ENCODE results near the gene YY1. TPM values are rescaled to one million over a fixed set of nuclear protein-coding genes. Genes with fewer than 3 reads are reported as not detected.

Gene YY1
- total RNA-seq, 1 donor from 2014 or later, result 79.8 TPM

- no peak for DNase-seq (ENCODE audit: extremely low spot score, unreplicated experiment)
- Mint-ChIP-seq H3K27me3 (no peaks in the 10 kb centered on the region), H3K4me1 (ENCODE audit: unreplicated experiment) (peaks cover 38% of the 10 kb centered on the region), H3K9me3 (no peaks in the 10 kb centered on the region), H3K36me3 (peaks cover 19% of the 10 kb centered on the region), H3K4me3 (peak overlapping the region; percentile 66), H3K27ac (peak overlapping the region; percentile 48)
- no peak for TF ChIP-seq CTCF (conservative IDR thresholded peaks at IDR 0.05)
These were observed 4.1 kb downstream of the YY1 start for GRCh38 chr14:100243020-100243419.

- peak; percentile 78 for TF ChIP-seq CTCF (conservative IDR thresholded peaks at IDR 0.05)
- Mint-ChIP-seq H3K4me1 (ENCODE audit: unreplicated experiment) (peaks cover 39% of the 10 kb centered on the region), H3K27me3 (no peaks in the 10 kb centered on the region), H3K4me3 (peak overlapping the region; percentile 64), H3K9me3 (no peaks in the 10 kb centered on the region), H3K36me3 (peaks cover 17% of the 10 kb centered on the region), H3K27ac (peak overlapping the region; percentile 75)
- no peak for DNase-seq (ENCODE audit: extremely low spot score, unreplicated experiment)
These were observed 8.0 kb downstream of the YY1 start for GRCh38 chr14:100246809-100247428.

- no peak overlapping the region for H3K4me3 Mint-ChIP-seq
- no peaks in the 10 kb centered on the region for H3K27me3 Mint-ChIP-seq
- H3K9me3 Mint-ChIP-seq, result no peaks in the 10 kb centered on the region
These were observed 12.0 kb downstream of the YY1 start for GRCh38 chr14:100250732-100251465.

GRCh38 chr14:100252684-100253083, 13.7 kb downstream of the YY1 start:
- H3K4me1 Mint-ChIP-seq (ENCODE audit: unreplicated experiment), result peaks cover 13% of the 10 kb centered on the region
- H3K27ac Mint-ChIP-seq, result no peak overlapping the region
- no peaks in the 10 kb centered on the region for H3K9me3 Mint-ChIP-seq
- no peak for DNase-seq (ENCODE audit: extremely low spot score, unreplicated experiment)
- no peak for TF ChIP-seq CTCF (conservative IDR thresholded peaks at IDR 0.05)
- H3K4me3 Mint-ChIP-seq, result no peak overlapping the region
- H3K36me3 Mint-ChIP-seq, result peaks cover 16% of the 10 kb centered on the region
- no peaks in the 10 kb centered on the region for H3K27me3 Mint-ChIP-seq

More at GRCh38 chr14:100250732-100251465, 12.0 kb downstream of the YY1 start:
- Mint-ChIP-seq H3K36me3 (peaks cover 11% of the 10 kb centered on the region), H3K27ac (no peak overlapping the region), H3K4me1 (ENCODE audit: unreplicated experiment) (peaks cover 30% of the 10 kb centered on the region)
- DNase-seq (ENCODE audit: extremely low spot score, unreplicated experiment), result no peak
- TF ChIP-seq CTCF (conservative IDR thresholded peaks at IDR 0.05), result no peak

GRCh38 chr14:100256339-100256895, 17.5 kb downstream of the YY1 start:
- H3K4me3 Mint-ChIP-seq, result no peak overlapping the region
- H3K4me1 Mint-ChIP-seq (ENCODE audit: unreplicated experiment), result peaks cover 12% of the 10 kb centered on the region

More at GRCh38 chr14:100256339-100256895, 17.5 kb downstream of the YY1 start:
- no peaks in the 10 kb centered on the region for H3K27me3 Mint-ChIP-seq
- H3K9me3 Mint-ChIP-seq, result no peaks in the 10 kb centered on the region
- H3K36me3 Mint-ChIP-seq, result peaks cover 21% of the 10 kb centered on the region
- H3K27ac Mint-ChIP-seq, result no peak overlapping the region
- TF ChIP-seq CTCF (conservative IDR thresholded peaks at IDR 0.05), result no peak
- DNase-seq (ENCODE audit: extremely low spot score, unreplicated experiment), result no peak

Measured in type B pancreatic cell (in vitro differentiated cells).